BLaER1 (cell line): ENCODE results near the gene IL9.

Experiments used
- H3K27ac ChIP-seq: shearing (Covaris generic); formaldehyde crosslinking; 2 replicates; pipeline ENCODE4 v1.8.1; 2022
- H3K27me3 ChIP-seq: shearing (Covaris generic); formaldehyde crosslinking; 2 replicates; pipeline ENCODE4 v1.8.1; 2022
- H3K36me3 ChIP-seq: shearing (Covaris generic); formaldehyde crosslinking; 2 replicates; pipeline ENCODE4 v1.8.1; 2022
- H3K4me1 ChIP-seq: shearing (Covaris generic); formaldehyde crosslinking; 2 replicates; pipeline ENCODE4 v1.8.1; 2022
- H3K4me2 ChIP-seq: shearing (Covaris generic); formaldehyde crosslinking; 2 replicates; pipeline ENCODE4 v1.8.1; 2022
- H3K4me3 ChIP-seq: shearing (Covaris generic); formaldehyde crosslinking; 2 replicates; pipeline ENCODE4 v1.8.1; 2022
- H3K9ac ChIP-seq: shearing (Covaris generic); formaldehyde crosslinking; 2 replicates; pipeline ENCODE4 v1.8.1; 2022
- H3K9me3 ChIP-seq: shearing (Covaris generic); formaldehyde crosslinking; 2 replicates; pipeline ENCODE4 v1.8.1; 2022
- H4K20me1 ChIP-seq: shearing (Covaris generic); formaldehyde crosslinking; 2 replicates; pipeline ENCODE4 v1.8.1; 2022
- Cebpa-rat ChIP-seq: shearing (Covaris generic); IDR thresholded peaks from 2 replicates; pipeline ENCODE4 v1.8.1; 2022

The IL9 gene

DNA sequence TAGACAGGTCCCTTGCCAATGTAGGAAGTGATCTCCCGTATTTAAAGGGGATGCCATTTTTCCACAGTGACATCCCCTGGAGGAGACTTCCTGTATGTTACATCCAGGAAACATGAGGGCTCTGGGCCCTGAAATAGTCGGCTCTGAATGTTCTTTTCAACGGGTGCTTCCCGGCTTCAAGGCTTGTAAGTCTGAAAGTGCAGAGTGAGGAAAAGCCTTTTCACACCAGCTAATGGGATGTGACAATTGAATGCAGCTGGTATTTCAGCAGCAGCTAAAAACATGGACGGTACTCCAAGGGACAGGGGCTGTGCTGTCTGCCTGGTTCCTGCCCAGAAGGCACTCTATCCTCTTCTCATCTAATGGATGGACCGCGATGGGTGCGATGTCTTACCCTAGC lies 1.4 kb downstream of the IL9 start:
- peaks cover 23% of the 10 kb centered on the region for H3K4me1 ChIP-seq
- no peak overlapping the region for H3K27ac ChIP-seq
- no peak overlapping the region for H3K4me3 ChIP-seq
- no peak for TF ChIP-seq Cebpa-rat
- H3K9me3 ChIP-seq: no peaks in the 10 kb centered on the region
- no peak overlapping the region for H3K4me2 ChIP-seq
- peaks cover 11% of the 10 kb centered on the region; the same call in 1 of the 2 replicates for H4K20me1 ChIP-seq
- no peaks in the 10 kb centered on the region for H3K36me3 ChIP-seq
- H3K27me3 ChIP-seq: no peaks in the 10 kb centered on the region
- H3K9ac ChIP-seq: no peak overlapping the region

DNA sequence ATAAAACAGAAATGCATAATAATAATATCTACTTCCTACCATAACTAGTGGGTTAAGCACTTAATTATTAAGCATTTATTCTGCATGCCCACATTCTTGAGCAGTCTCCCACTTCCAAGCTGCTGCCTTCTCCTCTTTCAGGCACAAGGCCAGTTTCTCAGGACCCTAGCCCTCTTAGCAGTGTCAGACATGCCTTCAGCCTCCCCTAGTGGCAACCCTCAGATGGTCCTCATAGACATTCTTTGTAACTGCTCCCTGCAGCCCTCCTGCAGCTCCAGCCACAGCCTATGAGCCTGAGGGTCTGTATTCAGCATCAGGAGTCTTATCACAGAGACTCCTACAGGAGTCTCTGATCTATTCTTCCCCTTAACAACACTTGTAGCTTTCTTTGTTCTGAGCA lies 3.9 kb downstream of the IL9 start:
- Histone ChIP-seq H3K27me3 (no peaks in the 10 kb centered on the region), H3K4me2 (peak overlapping the region; percentile 58), H4K20me1 (peaks cover 11% of the 10 kb centered on the region; the same call in 1 of the 2 replicates), H3K4me1 (peaks cover 32% of the 10 kb centered on the region), H3K4me3 (no peak overlapping the region), H3K9me3 (no peaks in the 10 kb centered on the region), H3K36me3 (no peaks in the 10 kb centered on the region), H3K9ac (no peak overlapping the region), H3K27ac (no peak overlapping the region)
- no peak for TF ChIP-seq Cebpa-rat

DNA sequence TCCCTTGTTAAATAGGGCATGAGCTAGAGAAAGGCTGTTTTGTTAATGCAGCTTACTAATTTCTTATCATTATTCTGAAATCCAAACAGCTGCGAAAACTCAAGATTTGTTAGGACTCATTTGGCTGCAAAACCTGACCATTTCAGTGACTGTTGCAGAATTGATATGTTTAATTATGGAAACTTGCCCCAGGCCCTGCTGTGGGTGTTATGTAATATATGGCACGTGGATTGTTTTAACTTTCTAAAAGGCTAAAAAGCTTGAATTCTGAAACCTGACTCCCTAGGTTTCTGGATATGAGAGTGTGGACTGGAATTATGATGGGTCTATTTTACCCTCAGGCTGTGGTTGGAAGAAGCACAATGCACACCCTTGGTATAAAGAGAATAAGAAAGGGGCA lies 4.4 kb downstream of the IL9 start:
- Histone ChIP-seq H3K27me3 (no peaks in the 10 kb centered on the region), H3K9me3 (no peaks in the 10 kb centered on the region), H3K4me2 (peak overlapping the region; percentile 58), H3K9ac (no peak overlapping the region), H3K4me3 (no peak overlapping the region), H4K20me1 (peaks cover 11% of the 10 kb centered on the region; the same call in 1 of the 2 replicates), H3K27ac (no peak overlapping the region), H3K36me3 (no peaks in the 10 kb centered on the region), H3K4me1 (peaks cover 32% of the 10 kb centered on the region)
- no peak for TF ChIP-seq Cebpa-rat

DNA sequence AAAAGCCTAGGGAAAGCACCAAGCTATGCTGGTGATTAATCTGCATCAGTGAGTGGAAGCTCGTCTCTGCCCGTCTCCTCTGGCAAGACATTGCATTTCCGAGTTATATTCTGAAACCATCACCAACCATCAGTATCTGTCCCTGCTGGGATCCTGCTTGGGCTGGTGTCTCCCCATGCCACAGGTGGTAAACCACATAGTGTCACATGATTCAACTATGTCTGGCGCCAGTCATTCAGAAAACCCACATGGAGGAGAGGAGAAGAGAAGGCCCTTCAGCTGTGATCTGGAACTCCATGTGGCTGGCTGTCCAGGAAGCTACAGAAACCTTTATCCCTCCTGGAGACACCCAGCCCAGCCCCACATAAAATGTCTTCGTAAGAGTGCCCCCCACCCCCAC lies 4.8 kb downstream of the IL9 start:
- Histone ChIP-seq H3K27me3 (no peaks in the 10 kb centered on the region), H3K4me1 (peaks cover 32% of the 10 kb centered on the region), H3K9me3 (no peaks in the 10 kb centered on the region), H3K4me2 (peak overlapping the region; percentile 58), H3K4me3 (no peak overlapping the region), H4K20me1 (peaks cover 11% of the 10 kb centered on the region; the same call in 1 of the 2 replicates), H3K36me3 (no peaks in the 10 kb centered on the region), H3K27ac (no peak overlapping the region), H3K9ac (no peak overlapping the region)
- no peak for TF ChIP-seq Cebpa-rat

DNA sequence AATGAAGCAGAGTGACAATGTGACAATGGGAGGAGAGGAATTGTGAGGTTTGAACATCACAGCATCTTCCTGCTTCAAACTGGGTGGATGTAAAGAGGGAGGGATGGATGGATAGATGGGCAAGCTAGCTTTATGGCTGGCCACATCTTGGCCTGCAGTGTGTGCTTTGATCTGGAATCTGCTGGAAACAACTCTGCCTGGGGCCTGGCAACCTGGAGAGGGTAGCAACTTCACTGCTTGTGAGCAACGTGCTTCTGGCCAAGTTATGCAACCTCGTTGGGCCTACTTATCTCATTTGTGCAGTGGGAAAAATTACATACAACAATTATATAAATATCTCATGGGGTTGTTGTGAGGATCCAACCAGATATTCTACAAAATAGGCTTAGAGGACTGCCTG lies 5.3 kb downstream of the IL9 start:
- Histone ChIP-seq H3K27me3 (no peaks in the 10 kb centered on the region), H3K4me2 (peak overlapping the region; percentile 58), H3K4me3 (no peak overlapping the region), H3K36me3 (no peaks in the 10 kb centered on the region), H3K4me1 (peaks cover 32% of the 10 kb centered on the region), H4K20me1 (peaks cover 11% of the 10 kb centered on the region; the same call in 1 of the 2 replicates), H3K9ac (no peak overlapping the region), H3K9me3 (no peaks in the 10 kb centered on the region), H3K27ac (no peak overlapping the region)
- TF ChIP-seq Cebpa-rat: no peak

DNA sequence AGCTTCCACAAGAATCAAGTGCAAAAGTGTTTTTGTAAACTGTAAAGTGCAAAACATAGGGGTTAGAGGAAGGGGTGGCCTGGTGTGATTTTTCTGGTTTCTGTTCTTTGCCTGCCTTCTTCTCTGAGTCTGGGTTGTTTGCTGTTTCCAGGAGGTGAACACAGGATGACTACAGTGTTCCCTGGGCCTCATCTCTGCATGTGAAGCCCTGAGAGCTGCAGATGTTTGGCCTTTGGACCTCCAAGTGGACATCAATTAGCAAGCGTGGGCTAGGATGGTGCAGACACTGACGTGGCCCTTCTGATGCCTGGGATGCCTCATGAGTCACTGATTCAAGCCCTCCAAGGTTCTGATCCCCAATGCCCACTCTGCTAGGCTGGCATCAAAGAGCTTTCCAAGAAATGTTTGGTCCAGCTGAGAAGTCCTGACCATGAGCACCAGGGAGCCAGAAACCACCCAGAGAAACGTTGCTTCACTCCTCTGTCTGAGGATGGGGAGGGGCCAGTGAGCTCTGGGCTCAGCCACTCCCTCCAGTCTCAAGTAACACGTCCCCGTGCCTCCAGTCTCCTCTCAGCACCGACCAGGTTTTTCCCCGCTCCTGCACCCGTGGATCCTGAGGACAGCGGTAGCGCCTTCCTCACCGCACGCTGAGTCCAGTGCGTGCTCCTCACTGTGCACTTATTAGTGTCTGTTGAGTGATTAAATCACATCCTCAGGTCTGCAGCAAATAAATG lies 7.6 kb downstream of the IL9 start:
- Histone ChIP-seq H3K36me3 (no peaks in the 10 kb centered on the region), H3K4me2 (peak overlapping the region; percentile 56), H3K9ac (no peak overlapping the region), H3K4me1 (peaks cover 32% of the 10 kb centered on the region), H3K27ac (no peak overlapping the region), H4K20me1 (peaks cover 11% of the 10 kb centered on the region; the same call in 1 of the 2 replicates), H3K27me3 (no peaks in the 10 kb centered on the region), H3K9me3 (no peaks in the 10 kb centered on the region), H3K4me3 (no peak overlapping the region)
- no peak for TF ChIP-seq Cebpa-rat

DNA sequence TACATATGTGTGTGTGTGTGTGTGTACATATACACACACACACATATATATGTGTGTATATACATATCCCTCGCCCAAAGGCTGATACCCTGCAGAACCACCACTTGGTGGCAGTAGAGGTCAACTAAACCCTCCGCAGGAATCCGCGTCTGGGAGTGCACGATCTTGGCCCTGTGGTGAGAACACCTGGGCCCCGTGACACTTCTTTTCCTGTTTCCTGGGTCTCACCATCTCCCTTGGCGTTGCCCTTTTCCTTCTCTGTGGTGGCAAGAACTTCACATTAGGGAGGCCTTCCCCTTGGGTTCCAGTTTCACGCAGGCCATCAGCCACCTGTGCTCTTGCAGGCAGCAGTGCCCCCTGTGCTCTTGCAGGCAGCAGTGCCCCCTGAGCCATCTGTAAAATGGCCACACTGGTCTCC lies 8.2 kb downstream of the IL9 start:
- no peak overlapping the region for H3K9ac ChIP-seq
- TF ChIP-seq Cebpa-rat: no peak
- H3K36me3 ChIP-seq: no peaks in the 10 kb centered on the region
- no peaks in the 10 kb centered on the region for H3K27me3 ChIP-seq
- H4K20me1 ChIP-seq: peaks cover 11% of the 10 kb centered on the region; the same call in 1 of the 2 replicates
- H3K4me2 ChIP-seq: peak overlapping the region; percentile 56
- H3K9me3 ChIP-seq: no peaks in the 10 kb centered on the region
- peaks cover 32% of the 10 kb centered on the region for H3K4me1 ChIP-seq
- H3K4me3 ChIP-seq: no peak overlapping the region
- H3K27ac ChIP-seq: no peak overlapping the region

DNA sequence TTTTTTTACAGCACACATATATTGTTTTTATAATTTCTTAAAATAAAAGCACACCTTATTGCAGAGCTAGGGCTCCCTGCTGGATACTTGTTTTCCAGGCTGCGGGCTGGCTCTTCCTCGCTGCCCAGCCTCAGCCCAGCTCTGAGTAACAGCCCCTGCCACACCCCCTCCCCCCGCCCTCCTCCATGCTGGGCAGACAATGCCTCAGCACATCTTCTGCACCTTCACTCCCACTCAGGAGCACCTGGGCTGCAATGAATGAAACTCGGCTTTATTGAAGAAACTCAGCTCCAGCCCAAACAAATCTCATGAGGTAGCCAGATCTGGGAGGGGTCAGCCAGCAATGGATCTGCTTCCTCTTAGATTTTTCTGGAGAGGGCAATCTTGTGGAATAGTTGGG lies 9.5 kb downstream of the IL9 start:
- no peak overlapping the region for H3K27ac ChIP-seq
- no peaks in the 10 kb centered on the region for H3K9me3 ChIP-seq
- H3K27me3 ChIP-seq: no peaks in the 10 kb centered on the region
- H3K36me3 ChIP-seq: no peaks in the 10 kb centered on the region
- H3K9ac ChIP-seq: no peak overlapping the region
- no peak overlapping the region for H3K4me2 ChIP-seq
- peaks cover 11% of the 10 kb centered on the region; the same call in 1 of the 2 replicates for H4K20me1 ChIP-seq
- no peak overlapping the region for H3K4me3 ChIP-seq
- TF ChIP-seq Cebpa-rat: no peak
- H3K4me1 ChIP-seq: peaks cover 23% of the 10 kb centered on the region

DNA sequence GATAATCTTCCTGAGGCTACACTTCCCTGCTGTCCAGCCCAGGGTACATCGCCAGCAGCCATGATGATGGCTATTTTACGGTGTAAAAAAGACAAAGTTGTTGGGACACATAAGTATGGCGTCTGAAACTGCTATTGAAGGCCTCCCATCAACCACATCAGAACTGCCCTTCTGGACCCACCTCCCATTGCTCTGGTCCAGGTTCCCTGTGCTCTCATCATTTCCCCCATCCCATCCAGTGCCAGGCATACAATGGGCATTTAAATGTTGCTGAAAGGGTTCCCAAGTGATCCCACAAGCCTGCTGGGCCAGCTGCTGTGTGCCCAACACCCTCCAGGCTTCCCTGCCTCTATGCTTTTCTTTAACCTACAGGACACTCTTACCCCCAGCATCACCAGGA lies 10.6 kb downstream of the IL9 start:
- TF ChIP-seq Cebpa-rat: no peak
- H3K4me1 ChIP-seq: peaks cover 12% of the 10 kb centered on the region
- H3K27ac ChIP-seq: no peak overlapping the region
- no peak overlapping the region for H3K4me2 ChIP-seq
- H3K9me3 ChIP-seq: no peaks in the 10 kb centered on the region
- H4K20me1 ChIP-seq: peaks cover 2% of the 10 kb centered on the region; the same call in 1 of the 2 replicates
- no peak overlapping the region for H3K4me3 ChIP-seq
- H3K36me3 ChIP-seq: no peaks in the 10 kb centered on the region
- no peak overlapping the region for H3K9ac ChIP-seq
- no peaks in the 10 kb centered on the region for H3K27me3 ChIP-seq

DNA sequence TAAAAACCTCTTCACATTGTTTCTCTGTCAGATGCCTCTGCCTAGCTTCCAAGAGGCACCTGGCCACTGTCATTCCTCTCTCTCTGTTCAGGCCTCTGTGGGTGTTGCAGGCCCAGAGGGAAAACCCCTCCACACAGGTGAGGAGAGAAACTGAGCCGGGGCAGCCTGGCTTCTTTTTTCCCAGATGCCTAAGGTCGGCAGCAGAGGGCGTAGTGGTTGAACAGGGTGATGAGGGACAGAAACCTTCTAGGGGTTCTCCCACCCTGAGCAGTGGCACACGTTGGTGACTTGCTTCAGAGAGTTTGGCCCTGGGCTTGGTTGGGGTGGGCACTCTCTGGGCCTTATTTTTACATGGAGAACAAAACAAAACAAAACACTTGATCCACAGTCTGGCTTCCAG lies 12.2 kb downstream of the IL9 start:
- TF ChIP-seq Cebpa-rat: no peak
- H3K4me2 ChIP-seq: no peak overlapping the region
- H3K36me3 ChIP-seq: no peaks in the 10 kb centered on the region
- H3K4me1 ChIP-seq: peaks cover 9% of the 10 kb centered on the region
- H3K4me3 ChIP-seq: no peak overlapping the region
- H3K27me3 ChIP-seq: no peaks in the 10 kb centered on the region
- H3K27ac ChIP-seq: no peak overlapping the region
- H4K20me1 ChIP-seq: no peaks in the 10 kb centered on the region
- H3K9ac ChIP-seq: no peak overlapping the region
- no peaks in the 10 kb centered on the region for H3K9me3 ChIP-seq

DNA sequence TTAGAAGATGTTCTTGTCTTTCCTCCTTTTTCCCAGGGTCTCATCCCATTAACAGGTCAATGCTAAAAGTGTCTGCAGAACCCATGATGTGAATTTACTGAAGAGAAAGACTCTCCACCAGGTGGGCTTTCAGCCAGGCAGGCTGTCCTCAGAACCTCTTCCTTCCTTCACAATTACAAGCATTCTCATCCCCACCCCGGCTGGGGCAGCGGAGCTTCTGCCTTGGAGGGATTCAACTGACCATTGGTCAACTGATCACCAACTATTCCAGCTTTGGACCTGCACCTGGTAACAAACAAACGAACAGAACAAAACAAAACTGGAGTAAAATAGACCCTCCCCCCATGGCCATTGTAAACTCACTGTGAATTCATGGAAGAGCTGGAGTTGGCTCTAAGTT lies 12.6 kb downstream of the IL9 start:
- Histone ChIP-seq H3K4me3 (no peak overlapping the region), H3K27me3 (no peaks in the 10 kb centered on the region), H3K9me3 (no peaks in the 10 kb centered on the region), H3K4me2 (no peak overlapping the region), H3K9ac (no peak overlapping the region), H3K4me1 (peaks cover 7% of the 10 kb centered on the region), H4K20me1 (no peaks in the 10 kb centered on the region), H3K27ac (no peak overlapping the region), H3K36me3 (no peaks in the 10 kb centered on the region)
- no peak for TF ChIP-seq Cebpa-rat
